Measurements from ENCODE around the gene EXOSC9. TPM values are rescaled to one million over a fixed set of nuclear protein-coding genes. Genes with fewer than 3 reads are reported as not detected.

EXOSC9 gene
- total RNA-seq, 2 donors from 2014 or later = 12.3 to 17.8 TPM

DNA sequence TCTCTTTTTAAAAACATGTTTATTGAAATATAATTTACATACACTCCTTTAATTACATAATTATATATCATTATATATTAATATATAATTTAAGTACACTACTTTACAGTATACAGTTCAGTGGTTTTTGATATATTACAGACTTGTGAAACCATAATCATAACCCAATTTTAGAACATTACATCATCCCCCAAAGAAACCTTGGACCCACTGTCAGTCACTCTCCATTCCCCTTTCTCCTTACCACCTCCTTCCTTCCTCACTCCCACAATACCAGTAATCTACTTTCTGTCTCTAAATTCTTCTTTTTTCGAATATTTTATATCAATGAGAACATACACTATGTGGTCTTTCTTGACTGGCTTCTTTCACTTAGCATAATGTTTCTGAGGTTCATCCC, 17.9 kb upstream of the EXOSC9 start:
- no peaks in the 10 kb centered on the region for H3K9me3 ChIP-seq
- no peak overlapping the region for H3K27ac ChIP-seq
- TF ChIP-seq, protein P1, sequence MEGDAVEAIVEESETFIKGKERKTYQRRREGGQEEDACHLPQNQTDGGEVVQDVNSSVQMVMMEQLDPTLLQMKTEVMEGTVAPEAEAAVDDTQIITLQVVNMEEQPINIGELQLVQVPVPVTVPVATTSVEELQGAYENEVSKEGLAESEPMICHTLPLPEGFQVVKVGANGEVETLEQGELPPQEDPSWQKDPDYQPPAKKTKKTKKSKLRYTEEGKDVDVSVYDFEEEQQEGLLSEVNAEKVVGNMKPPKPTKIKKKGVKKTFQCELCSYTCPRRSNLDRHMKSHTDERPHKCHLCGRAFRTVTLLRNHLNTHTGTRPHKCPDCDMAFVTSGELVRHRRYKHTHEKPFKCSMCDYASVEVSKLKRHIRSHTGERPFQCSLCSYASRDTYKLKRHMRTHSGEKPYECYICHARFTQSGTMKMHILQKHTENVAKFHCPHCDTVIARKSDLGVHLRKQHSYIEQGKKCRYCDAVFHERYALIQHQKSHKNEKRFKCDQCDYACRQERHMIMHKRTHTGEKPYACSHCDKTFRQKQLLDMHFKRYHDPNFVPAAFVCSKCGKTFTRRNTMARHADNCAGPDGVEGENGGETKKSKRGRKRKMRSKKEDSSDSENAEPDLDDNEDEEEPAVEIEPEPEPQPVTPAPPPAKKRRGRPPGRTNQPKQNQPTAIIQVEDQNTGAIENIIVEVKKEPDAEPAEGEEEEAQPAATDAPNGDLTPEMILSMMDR (IDR thresholded peaks at IDR 0.05) = no peak
- H3K4me3 ChIP-seq = no peak overlapping the region
- H3K27me3 ChIP-seq = no peaks in the 10 kb centered on the region
- no peak overlapping the region for H3K9ac ChIP-seq (ENCODE audit: low read depth in 2 of 2, low read length in 2 of 2)
- DNase-seq = no peak
- intact Hi-C loops (cut with DNase I) = no loop called here
- no peaks in the 10 kb centered on the region for H3K4me1 ChIP-seq
- no peaks in the 10 kb centered on the region for H3K36me3 ChIP-seq

DNA sequence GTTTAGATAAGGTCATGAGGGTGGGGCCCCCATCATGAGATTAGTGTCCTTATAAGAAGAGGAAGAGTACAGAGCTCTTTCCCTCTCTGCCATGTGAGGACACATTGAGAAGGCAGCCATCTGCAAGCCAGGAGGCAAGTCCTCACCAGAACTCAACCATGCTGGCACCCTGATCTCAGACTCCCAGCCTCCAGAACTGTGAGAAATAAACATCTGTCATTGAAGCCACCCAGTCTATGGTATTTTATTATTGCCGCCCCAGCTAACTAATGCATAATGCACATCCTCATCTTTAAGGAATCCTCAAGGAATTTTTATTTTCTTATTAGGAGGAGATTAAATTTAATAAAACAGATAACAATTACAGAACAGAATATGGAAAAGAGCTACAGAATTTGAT, 16.7 kb upstream of the EXOSC9 start:
- intact Hi-C loops (cut with DNase I) = no loop called here
- Histone ChIP-seq H3K27me3 (no peaks in the 10 kb centered on the region), H3K27ac (no peak overlapping the region), H3K9ac (ENCODE audit: low read depth in 2 of 2, low read length in 2 of 2) (no peak overlapping the region), H3K4me3 (no peak overlapping the region), H3K36me3 (no peaks in the 10 kb centered on the region), H3K9me3 (no peaks in the 10 kb centered on the region), H3K4me1 (no peaks in the 10 kb centered on the region)
- TF ChIP-seq, protein P1 (IDR thresholded peaks at IDR 0.05) = no peak
- no peak for DNase-seq

DNA sequence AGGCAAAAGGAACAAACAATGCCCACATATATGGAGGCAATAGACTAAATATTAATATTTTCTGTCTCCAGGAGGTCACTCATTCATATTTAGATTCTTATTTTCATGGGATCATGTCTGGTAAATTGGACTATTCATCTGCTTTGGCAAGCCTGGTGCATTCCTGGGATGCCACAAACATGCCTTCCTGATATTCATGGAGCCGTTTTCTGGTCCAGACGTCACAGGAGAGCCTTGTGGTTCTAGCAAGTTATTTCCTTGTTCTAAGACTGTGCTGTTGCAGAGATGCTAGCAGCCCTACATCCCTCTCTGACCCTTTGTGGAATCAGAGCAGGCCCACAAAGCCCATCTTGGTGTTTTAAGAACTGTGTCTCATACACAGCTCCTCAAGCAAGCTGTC, 16.1 kb upstream of the EXOSC9 start:
- Histone ChIP-seq H3K4me1 (no peaks in the 10 kb centered on the region), H3K36me3 (no peaks in the 10 kb centered on the region), H3K27me3 (no peaks in the 10 kb centered on the region), H3K4me3 (no peak overlapping the region), H3K9ac (ENCODE audit: low read depth in 2 of 2, low read length in 2 of 2) (no peak overlapping the region), H3K9me3 (no peaks in the 10 kb centered on the region), H3K27ac (no peak overlapping the region)
- TF ChIP-seq, protein P1 (IDR thresholded peaks at IDR 0.05) = no peak
- intact Hi-C loops (cut with DNase I) = no loop called here
- no peak for DNase-seq

DNA sequence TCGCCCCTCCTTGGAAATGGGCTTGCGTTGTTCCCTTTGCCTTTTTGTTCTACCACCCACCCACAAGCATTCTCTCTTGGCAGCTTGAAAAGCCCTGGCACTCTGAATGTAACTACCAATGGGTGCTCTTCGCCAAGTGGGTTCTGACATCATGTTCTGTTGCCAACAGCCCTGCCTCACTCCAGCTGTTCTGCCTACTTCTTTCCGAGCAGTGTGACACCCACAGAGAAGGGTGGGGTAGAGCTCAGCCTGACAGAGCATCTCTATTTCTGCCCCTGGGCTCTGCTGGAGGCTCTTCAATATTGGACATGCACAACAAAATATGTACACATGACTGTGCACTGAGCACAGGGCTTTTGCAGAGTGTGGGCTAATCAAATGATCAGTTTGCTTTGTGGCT, 15.6 kb upstream of the EXOSC9 start:
- H3K36me3 ChIP-seq = no peaks in the 10 kb centered on the region
- intact Hi-C loops (cut with DNase I) = no loop called here
- H3K27ac ChIP-seq = no peak overlapping the region
- no peaks in the 10 kb centered on the region for H3K9me3 ChIP-seq
- H3K4me3 ChIP-seq = no peak overlapping the region
- H3K27me3 ChIP-seq = no peaks in the 10 kb centered on the region
- TF ChIP-seq, protein P1 (IDR thresholded peaks at IDR 0.05) = no peak
- no peaks in the 10 kb centered on the region for H3K4me1 ChIP-seq
- no peak overlapping the region for H3K9ac ChIP-seq (ENCODE audit: low read depth in 2 of 2, low read length in 2 of 2)
- DNase-seq = no peak

DNA sequence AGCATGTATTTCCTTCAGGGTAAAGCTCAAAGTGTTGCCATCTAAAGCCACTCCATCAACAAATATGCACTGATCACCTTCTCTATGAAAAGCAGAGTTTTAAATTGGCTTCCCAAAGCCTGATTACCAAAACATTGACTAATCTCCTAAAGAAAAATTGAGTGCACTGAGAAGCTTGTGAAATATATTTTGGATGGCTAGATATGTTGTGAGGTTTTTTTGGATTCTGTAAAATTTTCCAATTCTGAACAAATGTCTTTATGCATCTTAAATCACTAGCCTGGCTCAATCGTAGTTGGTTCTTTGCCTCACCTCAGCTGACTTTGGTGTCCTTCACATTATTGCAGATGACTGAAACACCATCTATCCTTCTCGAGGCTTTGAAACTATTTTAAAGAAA, 14.9 kb upstream of the EXOSC9 start:
- no peak for DNase-seq
- Histone ChIP-seq H3K27me3 (no peaks in the 10 kb centered on the region), H3K4me3 (no peak overlapping the region), H3K36me3 (no peaks in the 10 kb centered on the region), H3K27ac (no peak overlapping the region), H3K9ac (ENCODE audit: low read depth in 2 of 2, low read length in 2 of 2) (no peak overlapping the region), H3K4me1 (no peaks in the 10 kb centered on the region), H3K9me3 (no peaks in the 10 kb centered on the region)
- TF ChIP-seq, protein P1 (IDR thresholded peaks at IDR 0.05) = no peak
- intact Hi-C loops (cut with DNase I) = no loop called here

GRCh38 chr4:121788896-121789295, 12.2 kb upstream of the EXOSC9 start:
- Histone ChIP-seq H3K9ac (ENCODE audit: low read depth in 2 of 2, low read length in 2 of 2) (no peak overlapping the region), H3K9me3 (no peaks in the 10 kb centered on the region), H3K36me3 (no peaks in the 10 kb centered on the region), H3K27me3 (no peaks in the 10 kb centered on the region), H3K4me3 (no peak overlapping the region), H3K4me1 (no peaks in the 10 kb centered on the region), H3K27ac (no peak overlapping the region)
- intact Hi-C loops (cut with DNase I) = no loop called here
- DNase-seq = no peak
- TF ChIP-seq, protein P1 (IDR thresholded peaks at IDR 0.05) = no peak

Data from colonic mucosa (tissue), 4 donors.